ENCODE measurements around the gene ITGA3.

The ITGA3 gene

GRCh38 chr17:50042211-50042610, 13.7 kb upstream of the ITGA3 start:
- Histone ChIP-seq H3K56ac (ENCODE audit: low read length) (no peak overlapping the region), H2BK120ac (ENCODE audit: low read depth, low read length) (no peak overlapping the region), H2BK5ac (ENCODE audit: low read length) (no peak overlapping the region), H4K8ac (ENCODE audit: low read depth, low read length) (no peak overlapping the region), H3K79me1 (ENCODE audit: low read length) (no peaks in the 10 kb centered on the region), H3K79me2 (ENCODE audit: control insufficient read depth, insufficient read depth, low read length) (no peaks in the 10 kb centered on the region), H3K36me3 (ENCODE audit: control insufficient read depth, insufficient read depth, low read length) (no peaks in the 10 kb centered on the region), H3K4me2 (ENCODE audit: low read length) (no peak overlapping the region), H3K27me3 (ENCODE audit: insufficient read depth, low read length, poor library complexity) (no peaks in the 10 kb centered on the region), H3K27ac (ENCODE audit: low read depth, low read length) (no peak overlapping the region), H3K4me1 (ENCODE audit: control insufficient read depth, low read depth, low read length) (no peaks in the 10 kb centered on the region), H2BK15ac (replicated peaks; ENCODE audit: low read depth) (no peak overlapping the region), H3K23ac (ENCODE audit: low read length) (no peak overlapping the region), H3K9ac (ENCODE audit: low read length) (no peak overlapping the region), H3K4ac (ENCODE audit: low read depth, low read length) (no peak overlapping the region), H3K18ac (ENCODE audit: low read length) (no peak overlapping the region), H4K5ac (ENCODE audit: low read length) (no peak overlapping the region), H3K4me3 (ENCODE audit: low read length) (no peak overlapping the region), H2AK5ac (ENCODE audit: low read length) (no peak overlapping the region)
- DNase-seq = no peak
- no CpG with 5 or more reads among the region's 5 CpGs for WGBS (ENCODE audit: extremely low coverage, insufficient coverage, low lambda C conversion rate)

- Histone ChIP-seq H3K4ac (ENCODE audit: low read depth, low read length) (no peak overlapping the region), H3K36me3 (ENCODE audit: control insufficient read depth, insufficient read depth, low read length) (no peaks in the 10 kb centered on the region), H2BK5ac (ENCODE audit: low read length) (no peak overlapping the region), H2BK120ac (ENCODE audit: low read depth, low read length) (no peak overlapping the region), H3K79me1 (ENCODE audit: low read length) (no peaks in the 10 kb centered on the region), H4K5ac (ENCODE audit: low read length) (no peak overlapping the region), H3K4me2 (ENCODE audit: low read length) (no peak overlapping the region), H3K4me3 (ENCODE audit: low read length) (no peak overlapping the region), H4K8ac (ENCODE audit: low read depth, low read length) (no peak overlapping the region), H3K56ac (ENCODE audit: low read length) (no peak overlapping the region), H3K9ac (ENCODE audit: low read length) (no peak overlapping the region), H3K79me2 (ENCODE audit: control insufficient read depth, insufficient read depth, low read length) (no peaks in the 10 kb centered on the region), H3K18ac (ENCODE audit: low read length) (no peak overlapping the region), H3K4me1 (ENCODE audit: control insufficient read depth, low read depth, low read length) (peaks cover 3% of the 10 kb centered on the region), H3K27me3 (ENCODE audit: insufficient read depth, low read length, poor library complexity) (no peaks in the 10 kb centered on the region), H2AK5ac (ENCODE audit: low read length) (no peak overlapping the region), H3K27ac (ENCODE audit: low read depth, low read length) (no peak overlapping the region), H2BK15ac (replicated peaks; ENCODE audit: low read depth) (no peak overlapping the region), H3K23ac (ENCODE audit: low read length) (no peak overlapping the region)
- no peak for DNase-seq
- no CpG with 5 or more reads among the region's 16 CpGs for WGBS (ENCODE audit: extremely low coverage, insufficient coverage, low lambda C conversion rate)
These were observed 12.4 kb upstream of the ITGA3 start for GRCh38 chr17:50043290-50044148.

- H3K56ac ChIP-seq (ENCODE audit: low read length) = no peak overlapping the region
- H4K5ac ChIP-seq (ENCODE audit: low read length) = no peak overlapping the region
- H3K9ac ChIP-seq (ENCODE audit: low read length) = no peak overlapping the region
- H3K4me2 ChIP-seq (ENCODE audit: low read length) = no peak overlapping the region
- no peak overlapping the region for H2BK120ac ChIP-seq (ENCODE audit: low read depth, low read length)
- H3K27ac ChIP-seq (ENCODE audit: low read depth, low read length) = no peak overlapping the region
- no peak overlapping the region for H4K8ac ChIP-seq (ENCODE audit: low read depth, low read length)
- DNase-seq = no peak
- H3K4me3 ChIP-seq (ENCODE audit: low read length) = no peak overlapping the region
- no peak overlapping the region for H2AK5ac ChIP-seq (ENCODE audit: low read length)
- H3K18ac ChIP-seq (ENCODE audit: low read length) = no peak overlapping the region
- no peak overlapping the region for H3K4ac ChIP-seq (ENCODE audit: low read depth, low read length)
- no peak overlapping the region for H3K23ac ChIP-seq (ENCODE audit: low read length)
- no peak overlapping the region for H2BK15ac ChIP-seq (replicated peaks; ENCODE audit: low read depth)
- H3K4me1 ChIP-seq (ENCODE audit: control insufficient read depth, low read depth, low read length) = peaks cover 3% of the 10 kb centered on the region
- no peaks in the 10 kb centered on the region for H3K36me3 ChIP-seq (ENCODE audit: control insufficient read depth, insufficient read depth, low read length)
- no peaks in the 10 kb centered on the region for H3K79me2 ChIP-seq (ENCODE audit: control insufficient read depth, insufficient read depth, low read length)
- H2BK5ac ChIP-seq (ENCODE audit: low read length) = no peak overlapping the region
- no peaks in the 10 kb centered on the region for H3K27me3 ChIP-seq (ENCODE audit: insufficient read depth, low read length, poor library complexity)
- WGBS (ENCODE audit: extremely low coverage, insufficient coverage, low lambda C conversion rate) = no CpG with 5 or more reads among the region's 5 CpGs
- no peaks in the 10 kb centered on the region for H3K79me1 ChIP-seq (ENCODE audit: low read length)
These were observed 11.4 kb upstream of the ITGA3 start for GRCh38 chr17:50044483-50044882.

- H3K23ac ChIP-seq (ENCODE audit: low read length) = no peak overlapping the region
- H2BK15ac ChIP-seq (replicated peaks; ENCODE audit: low read depth) = no peak overlapping the region
- H3K9ac ChIP-seq (ENCODE audit: low read length) = no peak overlapping the region
- no peak overlapping the region for H3K4me3 ChIP-seq (ENCODE audit: low read length)
- no peaks in the 10 kb centered on the region for H3K36me3 ChIP-seq (ENCODE audit: control insufficient read depth, insufficient read depth, low read length)
- peaks cover 3% of the 10 kb centered on the region for H3K4me1 ChIP-seq (ENCODE audit: control insufficient read depth, low read depth, low read length)
- no peak overlapping the region for H3K4me2 ChIP-seq (ENCODE audit: low read length)
- no peak overlapping the region for H3K56ac ChIP-seq (ENCODE audit: low read length)
- H4K8ac ChIP-seq (ENCODE audit: low read depth, low read length) = no peak overlapping the region
- H3K27me3 ChIP-seq (ENCODE audit: insufficient read depth, low read length, poor library complexity) = no peaks in the 10 kb centered on the region
- H4K5ac ChIP-seq (ENCODE audit: low read length) = no peak overlapping the region
- no peak overlapping the region for H2BK5ac ChIP-seq (ENCODE audit: low read length)
- WGBS (ENCODE audit: extremely low coverage, insufficient coverage, low lambda C conversion rate) = no CpG with 5 or more reads among the region's 4 CpGs
- H2AK5ac ChIP-seq (ENCODE audit: low read length) = no peak overlapping the region
- H3K79me1 ChIP-seq (ENCODE audit: low read length) = no peaks in the 10 kb centered on the region
- no peaks in the 10 kb centered on the region for H3K79me2 ChIP-seq (ENCODE audit: control insufficient read depth, insufficient read depth, low read length)
- no peak overlapping the region for H3K27ac ChIP-seq (ENCODE audit: low read depth, low read length)
- DNase-seq = no peak
- no peak overlapping the region for H3K4ac ChIP-seq (ENCODE audit: low read depth, low read length)
- H3K18ac ChIP-seq (ENCODE audit: low read length) = no peak overlapping the region
- H2BK120ac ChIP-seq (ENCODE audit: low read depth, low read length) = no peak overlapping the region
These were observed 10.8 kb upstream of the ITGA3 start for GRCh38 chr17:50045154-50045553.

- no peak for DNase-seq
- Histone ChIP-seq H3K4me2 (ENCODE audit: low read length) (no peak overlapping the region), H2AK5ac (ENCODE audit: low read length) (no peak overlapping the region), H3K18ac (ENCODE audit: low read length) (no peak overlapping the region), H4K5ac (ENCODE audit: low read length) (no peak overlapping the region), H3K36me3 (ENCODE audit: control insufficient read depth, insufficient read depth, low read length) (no peaks in the 10 kb centered on the region), H2BK15ac (replicated peaks; ENCODE audit: low read depth) (no peak overlapping the region), H4K8ac (ENCODE audit: low read depth, low read length) (no peak overlapping the region), H3K27ac (ENCODE audit: low read depth, low read length) (no peak overlapping the region), H3K4me3 (ENCODE audit: low read length) (no peak overlapping the region), H3K23ac (ENCODE audit: low read length) (no peak overlapping the region), H3K79me1 (ENCODE audit: low read length) (no peaks in the 10 kb centered on the region), H3K9ac (ENCODE audit: low read length) (no peak overlapping the region), H2BK120ac (ENCODE audit: low read depth, low read length) (no peak overlapping the region), H3K4me1 (ENCODE audit: control insufficient read depth, low read depth, low read length) (peaks cover 5% of the 10 kb centered on the region), H2BK5ac (ENCODE audit: low read length) (no peak overlapping the region), H3K79me2 (ENCODE audit: control insufficient read depth, insufficient read depth, low read length) (no peaks in the 10 kb centered on the region), H3K56ac (ENCODE audit: low read length) (no peak overlapping the region), H3K4ac (ENCODE audit: low read depth, low read length) (no peak overlapping the region), H3K27me3 (ENCODE audit: insufficient read depth, low read length, poor library complexity) (no peaks in the 10 kb centered on the region)
- WGBS (ENCODE audit: extremely low coverage, insufficient coverage, low lambda C conversion rate) = no CpG with 5 or more reads among the region's 2 CpGs
These were observed 9.7 kb upstream of the ITGA3 start for GRCh38 chr17:50046179-50046578.

- Histone ChIP-seq H3K36me3 (ENCODE audit: control insufficient read depth, insufficient read depth, low read length) (no peaks in the 10 kb centered on the region), H2BK15ac (replicated peaks; ENCODE audit: low read depth) (no peak overlapping the region), H3K4me3 (ENCODE audit: low read length) (no peak overlapping the region), H2AK5ac (ENCODE audit: low read length) (no peak overlapping the region), H3K9ac (ENCODE audit: low read length) (no peak overlapping the region), H3K27ac (ENCODE audit: low read depth, low read length) (no peak overlapping the region), H3K18ac (ENCODE audit: low read length) (no peak overlapping the region), H3K4me2 (ENCODE audit: low read length) (no peak overlapping the region), H3K79me1 (ENCODE audit: low read length) (no peaks in the 10 kb centered on the region), H3K27me3 (ENCODE audit: insufficient read depth, low read length, poor library complexity) (no peaks in the 10 kb centered on the region), H3K23ac (ENCODE audit: low read length) (no peak overlapping the region), H4K5ac (ENCODE audit: low read length) (no peak overlapping the region), H3K56ac (ENCODE audit: low read length) (no peak overlapping the region), H3K4ac (ENCODE audit: low read depth, low read length) (no peak overlapping the region), H3K4me1 (ENCODE audit: control insufficient read depth, low read depth, low read length) (peaks cover 9% of the 10 kb centered on the region), H4K8ac (ENCODE audit: low read depth, low read length) (no peak overlapping the region), H2BK120ac (ENCODE audit: low read depth, low read length) (no peak overlapping the region), H2BK5ac (ENCODE audit: low read length) (no peak overlapping the region), H3K79me2 (ENCODE audit: control insufficient read depth, insufficient read depth, low read length) (no peaks in the 10 kb centered on the region)
- WGBS (ENCODE audit: extremely low coverage, insufficient coverage, low lambda C conversion rate) = no CpG with 5 or more reads among the region's 6 CpGs
- DNase-seq = no peak
These were observed 9.2 kb upstream of the ITGA3 start for GRCh38 chr17:50046667-50047066.

Measured in mesendoderm (in vitro differentiated cells).